OCI-LY7 (cell line): ENCODE data around the gene RIN3. TPM values are rescaled to one million over a fixed set of nuclear protein-coding genes. Genes with fewer than 3 reads are reported as not detected.
A peak's percentile ranks its signal among the peaks of the same experiment; 100 is the strongest.

ENCODE experiments used
- BruUV-seq: library from RNA; stranded (reverse); fragments of 400-500 nt; replicated peaks from 2 replicates; lab custom pipeline; 2021; lab: Mats Ljungman, UMichigan
- CTCF ChIA-PET: fragments of 300-600 bp; sonication (Branson Sonifier 250); formaldehyde crosslinking; loops from one replicate; lab custom pipeline; 2022; ENCODE audit warnings: antibody characterized with exemption; ENCODE audit not compliant: unreplicated experiment; lab: Charles Lee
- POLR2A ChIA-PET: fragments of 300-600 bp; sonication (Branson Sonifier 250); formaldehyde crosslinking; loops from one replicate; lab custom pipeline; 2022; ENCODE audit warnings: antibody characterized with exemption; lab: Charles Lee
- DNase-seq: peaks from one replicate; pipeline ENCODE4 v3.0.0-alpha.2; 2015; ENCODE audit warnings: low spot score
- H2AFZ ChIP-seq: fragments of 200-600 bp; sonication (generic), shearing (Covaris generic); 2 replicates; pipeline ENCODE4 v1.6.1; 2014; ENCODE audit warnings: mild to moderate bottlenecking, antibody characterized with exemption, low read length, moderate library complexity
- H3K27ac ChIP-seq: fragments of 200-600 bp; sonication (generic); 2 replicates; pipeline ENCODE4 v1.5.1; 2014; ENCODE audit warnings: mixed run types, low read depth, mild to moderate bottlenecking, moderate library complexity, low read length, inconsistent platforms; ENCODE audit not compliant: poor library complexity, severe bottlenecking
- H3K36me3 ChIP-seq: fragments of 200-600 bp; sonication (generic); 2 replicates; pipeline ENCODE4 v1.6.1; 2014; ENCODE audit warnings: mild to moderate bottlenecking, antibody characterized with exemption, low read length, moderate library complexity, mixed read lengths; ENCODE audit not compliant: insufficient read depth
- H3K4me1 ChIP-seq: fragments of 200-600 bp; sonication (generic); 2 replicates; pipeline ENCODE4 v1.5.1; 2014; ENCODE audit warnings: mild to moderate bottlenecking, low read length; ENCODE audit not compliant: insufficient read depth, poor library complexity, severe bottlenecking
- H3K4me2 ChIP-seq: fragments of 200-600 bp; sonication (generic); 2 replicates; pipeline ENCODE4 v1.6.1; 2014; ENCODE audit warnings: mild to moderate bottlenecking, low read length
- H3K4me3 ChIP-seq: fragments of 200-600 bp; sonication (generic); 2 replicates; pipeline ENCODE4 v1.5.1; 2014; ENCODE audit warnings: mild to moderate bottlenecking, low read depth, low read length; ENCODE audit not compliant: poor library complexity, severe bottlenecking
- H3K79me2 ChIP-seq: fragments of 200-600 bp; sonication (generic); 2 replicates; pipeline ENCODE4 v1.6.1; 2016; ENCODE audit warnings: low read depth, mild to moderate bottlenecking, low read length, moderate library complexity, mixed read lengths; ENCODE audit not compliant: insufficient read depth
- H3K9me2 ChIP-seq: fragments of 200-600 bp; sonication (generic); 2 replicates; pipeline ENCODE4 v1.6.1; 2016; ENCODE audit warnings: mild to moderate bottlenecking, low read length, mixed read lengths; ENCODE audit not compliant: insufficient read depth
- H3K9me3 ChIP-seq: fragments of 200-600 bp; sonication (generic); 2 replicates; pipeline ENCODE4 v1.6.1; 2014; ENCODE audit warnings: mild to moderate bottlenecking, mixed run types, low read length, mixed read lengths
- H4K20me1 ChIP-seq: fragments of 200-600 bp; sonication (generic); 2 replicates; pipeline ENCODE4 v1.6.1; 2014; ENCODE audit warnings: mild to moderate bottlenecking, antibody characterized with exemption, low read length, moderate library complexity, mixed read lengths; ENCODE audit not compliant: insufficient read depth
- CTCF ChIP-seq: fragments of 200-600 bp; sonication (generic); conservative IDR thresholded peaks from 2 replicates; pipeline ENCODE4 v1.5.1; 2014; ENCODE audit warnings: mild to moderate bottlenecking, antibody characterized with exemption, low read length, moderate library complexity, mixed read lengths
- EZH2phosphoT487 ChIP-seq: fragments of 200-600 bp; sonication (generic); IDR thresholded peaks from 2 replicates; pipeline ENCODE4 v1.6.1; 2018; ENCODE audit warnings: low read depth, borderline replicate concordance, mild to moderate bottlenecking, mixed run types, antibody characterized with exemption, low read length, moderate library complexity, mixed read lengths
- intact Hi-C: fragments of 100-400 bp; cut with micrococcal nuclease; formaldehyde crosslinking; loops from one replicate; pipeline ENCODE4 v1.10.0; 2022; ENCODE audit not compliant: unreplicated experiment
- total RNA-seq, 2 experiments: library from RNA; depleted of rRNA in 1 of 2; stranded (reverse); fragments of >200 nt in 1 of 2; shearing (Covaris generic) in 1 of 2; gene quantifications; 2 replicates each; pipeline ENCODE4 v1.2.3, GENCODE V29; 2014 to 2022

The RIN3 gene
- total RNA-seq, 2 experiments from 2014 or later = not detected

- Histone ChIP-seq H3K9me2 (no peaks in the 10 kb centered on the region), H3K4me1 (no peaks in the 10 kb centered on the region), H2AFZ (0 out of 2 replicates have a peak overlapping the region, but pooled peaks have one; percentile 10), H3K9me3 (no peaks in the 10 kb centered on the region), H3K36me3 (no peaks in the 10 kb centered on the region), H3K79me2 (no peaks in the 10 kb centered on the region), H3K4me3 (no peak overlapping the region), H3K27ac (no peak overlapping the region), H4K20me1 (no peaks in the 10 kb centered on the region), H3K4me2 (no peak overlapping the region)
- DNase-seq = no peak
- BruUV-seq = no TSS peak
- ChIA-PET CTCF (no interaction called here), POLR2A (interaction anchor here (1.2 kb wide), 1 partner anchor 10 kb away, joined by 11 read pairs; no protein-coding TSS in a partner anchor)
- intact Hi-C loops = no loop called here
- TF ChIP-seq EZH2phosphoT487 (no peak), CTCF (no peak)
These were observed 55.3 kb downstream of the RIN3 start for GRCh38 chr14:92568621-92569479.

GRCh38 chr14:92570674-92571262 is 57.2 kb downstream of the RIN3 start:
- no peak overlapping the region for H3K4me3 ChIP-seq
- no TSS peak for BruUV-seq
- no peaks in the 10 kb centered on the region for H3K36me3 ChIP-seq
- H3K4me1 ChIP-seq = no peaks in the 10 kb centered on the region
- POLR2A ChIA-PET = no interaction called here
- no peak for TF ChIP-seq EZH2phosphoT487
- no peak for TF ChIP-seq CTCF
- no peaks in the 10 kb centered on the region for H4K20me1 ChIP-seq
- CTCF ChIA-PET = interaction anchor here (0.6 kb wide), 1 partner anchor 50 kb away, joined by 4 read pairs; no protein-coding TSS in a partner anchor
- H3K4me2 ChIP-seq = no peak overlapping the region
- H3K9me3 ChIP-seq = no peaks in the 10 kb centered on the region
- intact Hi-C loops = no loop called here
- no peak overlapping the region for H2AFZ ChIP-seq
- no peak overlapping the region for H3K27ac ChIP-seq
- DNase-seq = no peak
- no peaks in the 10 kb centered on the region for H3K79me2 ChIP-seq
- no peaks in the 10 kb centered on the region for H3K9me2 ChIP-seq
